Neural cell (in vitro differentiated cells): ENCODE measurements around the gene RCC1.

Experiments
- CTCF ChIP-seq: fragments of 450-650 bp; IDR thresholded peaks from 2 replicates; pipeline ENCODE4 v1.5.1; 2014; ENCODE audit warnings: antibody characterized with exemption, mild to moderate bottlenecking, moderate library complexity; ENCODE audit not compliant: poor library complexity, severe bottlenecking
- EZH2 ChIP-seq: fragments of 200-600, 300-800 bp; shearing (Covaris generic), sonication (generic); IDR thresholded peaks from 2 replicates; pipeline ENCODE4 v1.6.1; 2014; ENCODE audit warnings: antibody characterized with exemption, low read length, borderline replicate concordance, mild to moderate bottlenecking; ENCODE audit not compliant: insufficient read depth, poor library complexity, severe bottlenecking
- MXI1 ChIP-seq: fragments of 450-650 bp; conservative IDR thresholded peaks from 2 replicates; pipeline ENCODE4 v1.6.1; 2014; ENCODE audit warnings: antibody characterized with exemption, mild to moderate bottlenecking; ENCODE audit not compliant: poor library complexity, severe bottlenecking
- POLR2AphosphoS5 ChIP-seq: IDR thresholded peaks from 2 replicates; pipeline ENCODE4 v1.6.1; 2012
- RAD21 ChIP-seq: fragments of 450-650 bp; conservative IDR thresholded peaks from 2 replicates; pipeline ENCODE4 v1.6.1; 2014; ENCODE audit warnings: antibody characterized with exemption, mild to moderate bottlenecking, moderate library complexity
- SMC3 ChIP-seq: fragments of 450-650 bp; conservative IDR thresholded peaks from 2 replicates; pipeline ENCODE4 v1.6.1; 2014; ENCODE audit warnings: antibody characterized with exemption, mild to moderate bottlenecking, moderate library complexity; ENCODE audit not compliant: poor library complexity
- TF ChIP-seq, protein P1 (sequence below): IDR thresholded peaks from 2 replicates; pipeline ENCODE4 v1.6.1; 2012; ENCODE audit warnings: borderline replicate concordance

GRCh38 chr1:28456078-28456477 is 49.8 kb upstream of the RCC1 start:
- TF ChIP-seq CTCF (no peak), POLR2AphosphoS5 (no peak), SMC3 (no peak), RAD21 (no peak), EZH2 (no peak), MXI1 (no peak)
- TF ChIP-seq, protein P1, sequence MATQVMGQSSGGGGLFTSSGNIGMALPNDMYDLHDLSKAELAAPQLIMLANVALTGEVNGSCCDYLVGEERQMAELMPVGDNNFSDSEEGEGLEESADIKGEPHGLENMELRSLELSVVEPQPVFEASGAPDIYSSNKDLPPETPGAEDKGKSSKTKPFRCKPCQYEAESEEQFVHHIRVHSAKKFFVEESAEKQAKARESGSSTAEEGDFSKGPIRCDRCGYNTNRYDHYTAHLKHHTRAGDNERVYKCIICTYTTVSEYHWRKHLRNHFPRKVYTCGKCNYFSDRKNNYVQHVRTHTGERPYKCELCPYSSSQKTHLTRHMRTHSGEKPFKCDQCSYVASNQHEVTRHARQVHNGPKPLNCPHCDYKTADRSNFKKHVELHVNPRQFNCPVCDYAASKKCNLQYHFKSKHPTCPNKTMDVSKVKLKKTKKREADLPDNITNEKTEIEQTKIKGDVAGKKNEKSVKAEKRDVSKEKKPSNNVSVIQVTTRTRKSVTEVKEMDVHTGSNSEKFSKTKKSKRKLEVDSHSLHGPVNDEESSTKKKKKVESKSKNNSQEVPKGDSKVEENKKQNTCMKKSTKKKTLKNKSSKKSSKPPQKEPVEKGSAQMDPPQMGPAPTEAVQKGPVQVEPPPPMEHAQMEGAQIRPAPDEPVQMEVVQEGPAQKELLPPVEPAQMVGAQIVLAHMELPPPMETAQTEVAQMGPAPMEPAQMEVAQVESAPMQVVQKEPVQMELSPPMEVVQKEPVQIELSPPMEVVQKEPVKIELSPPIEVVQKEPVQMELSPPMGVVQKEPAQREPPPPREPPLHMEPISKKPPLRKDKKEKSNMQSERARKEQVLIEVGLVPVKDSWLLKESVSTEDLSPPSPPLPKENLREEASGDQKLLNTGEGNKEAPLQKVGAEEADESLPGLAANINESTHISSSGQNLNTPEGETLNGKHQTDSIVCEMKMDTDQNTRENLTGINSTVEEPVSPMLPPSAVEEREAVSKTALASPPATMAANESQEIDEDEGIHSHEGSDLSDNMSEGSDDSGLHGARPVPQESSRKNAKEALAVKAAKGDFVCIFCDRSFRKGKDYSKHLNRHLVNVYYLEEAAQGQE, result no peak
